ENCODE results near the gene CHADL. TPM values are rescaled to one million over a fixed set of nuclear protein-coding genes. Genes with fewer than 3 reads are reported as not detected.

Gene CHADL
- total RNA-seq, 1 donor from 2014 or later: 3.2 TPM

- Mint-ChIP-seq H3K36me3 (peaks cover 31% of the 10 kb centered on the region), H3K27ac (no peak overlapping the region), H3K9me3 (no peaks in the 10 kb centered on the region), H3K27me3 (ENCODE audit: low read depth) (no peaks in the 10 kb centered on the region), H3K4me1 (no peaks in the 10 kb centered on the region), H3K4me3 (no peak overlapping the region)
- no peak for DNase-seq (ENCODE audit: low spot score in 2 of 2, unreplicated experiment in 2 of 2)
- TF ChIP-seq, protein P1, sequence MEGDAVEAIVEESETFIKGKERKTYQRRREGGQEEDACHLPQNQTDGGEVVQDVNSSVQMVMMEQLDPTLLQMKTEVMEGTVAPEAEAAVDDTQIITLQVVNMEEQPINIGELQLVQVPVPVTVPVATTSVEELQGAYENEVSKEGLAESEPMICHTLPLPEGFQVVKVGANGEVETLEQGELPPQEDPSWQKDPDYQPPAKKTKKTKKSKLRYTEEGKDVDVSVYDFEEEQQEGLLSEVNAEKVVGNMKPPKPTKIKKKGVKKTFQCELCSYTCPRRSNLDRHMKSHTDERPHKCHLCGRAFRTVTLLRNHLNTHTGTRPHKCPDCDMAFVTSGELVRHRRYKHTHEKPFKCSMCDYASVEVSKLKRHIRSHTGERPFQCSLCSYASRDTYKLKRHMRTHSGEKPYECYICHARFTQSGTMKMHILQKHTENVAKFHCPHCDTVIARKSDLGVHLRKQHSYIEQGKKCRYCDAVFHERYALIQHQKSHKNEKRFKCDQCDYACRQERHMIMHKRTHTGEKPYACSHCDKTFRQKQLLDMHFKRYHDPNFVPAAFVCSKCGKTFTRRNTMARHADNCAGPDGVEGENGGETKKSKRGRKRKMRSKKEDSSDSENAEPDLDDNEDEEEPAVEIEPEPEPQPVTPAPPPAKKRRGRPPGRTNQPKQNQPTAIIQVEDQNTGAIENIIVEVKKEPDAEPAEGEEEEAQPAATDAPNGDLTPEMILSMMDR (IDR thresholded peaks at IDR 0.05; ENCODE audit: unreplicated experiment): no peak
These were observed 11.6 kb upstream of the CHADL start for GRCh38 chr22:41252365-41252764.

DNA sequence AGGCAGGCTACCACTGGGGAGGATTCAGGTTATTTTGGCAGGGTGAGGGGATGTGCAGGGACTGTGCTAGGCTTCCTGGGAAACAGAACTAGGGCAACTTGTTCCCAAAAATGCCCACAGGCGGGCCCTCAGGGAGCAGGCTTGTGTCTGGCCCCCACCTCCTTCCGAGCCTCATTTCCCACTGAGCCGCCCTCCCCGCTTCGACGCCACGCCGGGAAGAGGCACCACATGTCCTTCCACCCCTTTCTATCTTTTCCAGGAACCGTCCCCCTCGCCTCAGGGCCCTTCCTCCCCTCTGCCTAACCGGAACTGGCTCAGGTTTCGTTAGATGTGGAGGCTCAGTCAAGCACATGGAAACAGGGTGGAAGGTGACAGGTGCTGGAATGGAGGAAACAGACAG, 9.4 kb upstream of the CHADL start:
- Mint-ChIP-seq H3K27ac (no peak overlapping the region), H3K27me3 (ENCODE audit: low read depth) (no peaks in the 10 kb centered on the region), H3K9me3 (no peaks in the 10 kb centered on the region), H3K4me1 (no peaks in the 10 kb centered on the region), H3K4me3 (no peak overlapping the region), H3K36me3 (peaks cover 19% of the 10 kb centered on the region)
- DNase-seq (ENCODE audit: low spot score in 2 of 2, unreplicated experiment in 2 of 2): no peak
- TF ChIP-seq, protein P1 (IDR thresholded peaks at IDR 0.05; ENCODE audit: unreplicated experiment): no peak

- H3K27ac Mint-ChIP-seq: no peak overlapping the region
- TF ChIP-seq, protein P1 (IDR thresholded peaks at IDR 0.05; ENCODE audit: unreplicated experiment): no peak
- DNase-seq (ENCODE audit: low spot score in 2 of 2, unreplicated experiment in 2 of 2): no peak
- H3K36me3 Mint-ChIP-seq: peaks cover 19% of the 10 kb centered on the region
- H3K27me3 Mint-ChIP-seq (ENCODE audit: low read depth): no peaks in the 10 kb centered on the region
- H3K9me3 Mint-ChIP-seq: no peaks in the 10 kb centered on the region
- no peaks in the 10 kb centered on the region for H3K4me1 Mint-ChIP-seq
- no peak overlapping the region for H3K4me3 Mint-ChIP-seq
These were observed 8.7 kb upstream of the CHADL start for GRCh38 chr22:41249442-41249841.

DNA sequence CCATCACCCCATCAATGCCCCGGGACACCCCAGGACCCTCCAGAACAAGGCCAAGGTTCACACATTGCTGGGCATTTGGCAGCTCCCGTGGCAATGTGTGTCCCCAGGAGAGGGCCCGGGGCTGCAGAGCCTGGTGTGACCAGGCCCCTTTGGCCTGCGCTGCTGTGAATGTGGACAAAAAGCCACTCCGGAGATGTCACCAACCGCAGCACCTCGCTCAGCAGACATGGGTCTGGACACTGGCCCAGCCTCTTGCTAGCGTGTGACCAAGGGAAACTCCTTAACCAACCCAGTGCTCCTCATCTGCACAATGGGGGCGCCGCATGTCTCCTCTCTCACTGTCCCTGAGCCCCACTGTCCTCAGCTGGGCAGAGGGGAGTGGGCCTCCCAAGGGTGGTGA, 8.0 kb upstream of the CHADL start:
- H3K4me1 Mint-ChIP-seq: no peaks in the 10 kb centered on the region
- TF ChIP-seq, protein P1 (IDR thresholded peaks at IDR 0.05; ENCODE audit: unreplicated experiment): no peak
- H3K4me3 Mint-ChIP-seq: no peak overlapping the region
- peaks cover 17% of the 10 kb centered on the region for H3K36me3 Mint-ChIP-seq
- H3K9me3 Mint-ChIP-seq: no peaks in the 10 kb centered on the region
- DNase-seq (ENCODE audit: low spot score in 2 of 2, unreplicated experiment in 2 of 2): no peak
- no peaks in the 10 kb centered on the region for H3K27me3 Mint-ChIP-seq (ENCODE audit: low read depth)
- no peak overlapping the region for H3K27ac Mint-ChIP-seq

- no peaks in the 10 kb centered on the region for H3K9me3 Mint-ChIP-seq
- no peak for DNase-seq (ENCODE audit: low spot score in 2 of 2, unreplicated experiment in 2 of 2)
- TF ChIP-seq, protein P1 (IDR thresholded peaks at IDR 0.05; ENCODE audit: unreplicated experiment): no peak
- H3K4me3 Mint-ChIP-seq: no peak overlapping the region
- peaks cover 17% of the 10 kb centered on the region for H3K36me3 Mint-ChIP-seq
- no peak overlapping the region for H3K27ac Mint-ChIP-seq
- no peaks in the 10 kb centered on the region for H3K4me1 Mint-ChIP-seq
- no peaks in the 10 kb centered on the region for H3K27me3 Mint-ChIP-seq (ENCODE audit: low read depth)
These were observed 7.6 kb upstream of the CHADL start for GRCh38 chr22:41248314-41248713.

GRCh38 chr22:41247703-41248102, 7.0 kb upstream of the CHADL start:
- DNase-seq (ENCODE audit: low spot score in 2 of 2, unreplicated experiment in 2 of 2): no peak
- Mint-ChIP-seq H3K27ac (no peak overlapping the region), H3K36me3 (peaks cover 17% of the 10 kb centered on the region), H3K4me1 (no peaks in the 10 kb centered on the region), H3K4me3 (no peak overlapping the region), H3K9me3 (no peaks in the 10 kb centered on the region), H3K27me3 (ENCODE audit: low read depth) (no peaks in the 10 kb centered on the region)
- TF ChIP-seq, protein P1 (IDR thresholded peaks at IDR 0.05; ENCODE audit: unreplicated experiment): no peak

All from mesothelial cell of epicardium (in vitro differentiated cells).